H9 (cell line): Measurements from ENCODE around the gene TAF1. TPM values are rescaled to one million over a fixed set of nuclear protein-coding genes. Genes with fewer than 3 reads are reported as not detected.

Experiments
- DNase-seq: peaks from one replicate; pipeline ENCODE4 v3.0.0-alpha.2; 2017
- H2AFZ ChIP-seq: one replicate; pipeline ENCODE4 v1.6.1; 2013; ENCODE audit warnings: mild to moderate bottlenecking, low read length, control low read depth, moderate library complexity
- H2AK5ac ChIP-seq: 2 replicates; pipeline ENCODE4 v1.6.1; 2013; ENCODE audit warnings: low read length, control low read depth, mixed read lengths; ENCODE audit not compliant: insufficient read length
- H2BK120ac ChIP-seq: one replicate; pipeline ENCODE4 v1.6.1; 2013; ENCODE audit warnings: low read depth, mild to moderate bottlenecking, low read length, control low read depth, inconsistent platforms; ENCODE audit not compliant: poor library complexity, severe bottlenecking
- H2BK12ac ChIP-seq: 2 replicates; pipeline ENCODE4 v1.6.1; 2013; ENCODE audit warnings: low read length, control low read depth, mixed read lengths, low read depth; ENCODE audit not compliant: insufficient read length
- H2BK15ac ChIP-seq: 2 replicates; pipeline ENCODE4 v1.6.1; 2013; ENCODE audit warnings: low read depth, low read length, control low read depth
- H2BK20ac ChIP-seq: one replicate; pipeline ENCODE4 v1.6.1; 2013; ENCODE audit warnings: low read depth, mild to moderate bottlenecking, low read length, control low read depth, inconsistent platforms; ENCODE audit not compliant: poor library complexity, severe bottlenecking
- H2BK5ac ChIP-seq: 2 replicates; pipeline ENCODE4 v1.6.1; 2013; ENCODE audit warnings: low read length, control low read depth, mixed read lengths; ENCODE audit not compliant: insufficient read length
- H3K14ac ChIP-seq: 2 replicates; pipeline ENCODE4 v1.6.1; 2013; ENCODE audit warnings: low read length, control low read depth; ENCODE audit not compliant: insufficient read depth
- H3K18ac ChIP-seq: 2 replicates; pipeline ENCODE4 v1.6.1; 2013; ENCODE audit warnings: low read depth, mild to moderate bottlenecking, mixed read lengths, low read length, control low read depth; ENCODE audit not compliant: insufficient read length
- H3K23ac ChIP-seq: 2 replicates; pipeline ENCODE4 v1.6.1; 2013; ENCODE audit warnings: low read length, control low read depth, mixed read lengths, low read depth; ENCODE audit not compliant: insufficient read length
- H3K23me2 ChIP-seq: 2 replicates; pipeline ENCODE4 v1.6.1; 2013; ENCODE audit warnings: low read depth, mild to moderate bottlenecking, mixed read lengths, low read length, control low read depth; ENCODE audit not compliant: insufficient read length, poor library complexity, severe bottlenecking
- H3K27ac ChIP-seq: 2 replicates; pipeline ENCODE4 v1.5.1; 2013; ENCODE audit warnings: low read length, control low read depth, mixed read lengths, low read depth; ENCODE audit not compliant: insufficient read length
- H3K27me3 ChIP-seq: 2 replicates; pipeline ENCODE4 v1.6.1; 2013; ENCODE audit warnings: low read length, control low read depth, inconsistent platforms; ENCODE audit not compliant: insufficient read depth
- H3K4ac ChIP-seq: 2 replicates; pipeline ENCODE4 v1.6.1; 2013; ENCODE audit warnings: low read depth, mild to moderate bottlenecking, control low read depth, inconsistent platforms, low read length, moderate library complexity
- H3K4me1 ChIP-seq: 2 replicates; pipeline ENCODE4 v1.6.1; 2013; ENCODE audit warnings: low read length, control low read depth, inconsistent platforms; ENCODE audit not compliant: insufficient read depth
- H3K4me2 ChIP-seq: 2 replicates; pipeline ENCODE4 v1.6.1; 2013; ENCODE audit warnings: low read length, control low read depth, mixed read lengths; ENCODE audit not compliant: insufficient read length, insufficient read depth
- H3K56ac ChIP-seq: 2 replicates; pipeline ENCODE4 v1.6.1; 2013; ENCODE audit warnings: low read depth, mild to moderate bottlenecking, mixed read lengths, low read length, control low read depth; ENCODE audit not compliant: insufficient read length
- H3K79me1 ChIP-seq: 2 replicates; pipeline ENCODE4 v1.6.1; 2013; ENCODE audit warnings: low read depth, mild to moderate bottlenecking, moderate library complexity, low read length, control low read depth, inconsistent platforms; ENCODE audit not compliant: insufficient read depth, poor library complexity, severe bottlenecking
- H3K79me2 ChIP-seq: 2 replicates; pipeline ENCODE4 v1.6.1; 2013; ENCODE audit warnings: low read length, control low read depth, inconsistent platforms; ENCODE audit not compliant: insufficient read depth
- H3K9ac ChIP-seq: 2 replicates; pipeline ENCODE4 v1.6.1; 2013; ENCODE audit warnings: low read length, control low read depth, mixed read lengths; ENCODE audit not compliant: insufficient read length; ENCODE audit errors: extremely low read depth
- H3K9me3 ChIP-seq: one replicate; pipeline ENCODE4 v1.6.1; 2013; ENCODE audit warnings: low read depth, low read length, inconsistent platforms; ENCODE audit not compliant: control insufficient read depth
- H3T11ph ChIP-seq: one replicate; pipeline ENCODE4 v1.6.1; 2013; ENCODE audit warnings: mild to moderate bottlenecking, low read length, control low read depth, inconsistent platforms
- H4K20me1 ChIP-seq: one replicate; pipeline ENCODE4 v1.6.1; 2013; ENCODE audit not compliant: control insufficient read depth, insufficient read length, insufficient read depth
- H4K5ac ChIP-seq: 2 replicates; pipeline ENCODE4 v1.6.1; 2013; ENCODE audit warnings: low read depth, mild to moderate bottlenecking, mixed read lengths, low read length, control low read depth; ENCODE audit not compliant: insufficient read length
- H4K8ac ChIP-seq: replicated peaks from 2 replicates; pipeline ENCODE4 v1.6.1; 2013; ENCODE audit warnings: low read length, control low read depth, mixed read lengths, low read depth; ENCODE audit not compliant: insufficient read length
- H4K91ac ChIP-seq: 2 replicates; pipeline ENCODE4 v1.6.1; 2013; ENCODE audit warnings: low read depth, mild to moderate bottlenecking, moderate library complexity, mixed read lengths, low read length, control low read depth; ENCODE audit not compliant: insufficient read length
- H3K27ac Mint-ChIP-seq, 3 experiments: 2 replicates in 2 of 3; 3 replicates in 1 of 3; pipeline ENCODE4 v1.8.0; 2020 to 2021; ENCODE audit warnings: mixed read lengths in 3 of 3, mild to moderate bottlenecking in 1 of 3, moderate library complexity in 1 of 3
- H3K27me3 Mint-ChIP-seq: 2 replicates; pipeline ENCODE4 v1.8.0; 2021; ENCODE audit warnings: low read depth, mild to moderate bottlenecking, moderate library complexity, mixed read lengths
- H3K36me3 Mint-ChIP-seq, 3 experiments: 2 replicates in 2 of 3; 3 replicates in 1 of 3; pipeline ENCODE4 v1.8.0; 2020 to 2021; ENCODE audit warnings: low read depth in 3 of 3, mixed read lengths in 3 of 3; ENCODE audit not compliant: insufficient read depth in 1 of 3
- H3K4me1 Mint-ChIP-seq, 2 experiments: 2 replicates each; pipeline ENCODE4 v1.8.0; 2020; ENCODE audit warnings: mixed read lengths in 2 of 2
- H3K4me3 Mint-ChIP-seq, 2 experiments: 2 replicates in 1 of 2; 3 replicates in 1 of 2; pipeline ENCODE4 v1.8.0; 2020 to 2021; ENCODE audit warnings: mild to moderate bottlenecking in 2 of 2, mixed read lengths in 2 of 2, moderate library complexity in 1 of 2
- H3K9me3 Mint-ChIP-seq, 2 experiments: 2 replicates in 1 of 2; 3 replicates in 1 of 2; pipeline ENCODE4 v1.8.0; 2020; ENCODE audit warnings: mild to moderate bottlenecking in 2 of 2, mixed read lengths in 2 of 2, moderate library complexity in 1 of 2
- CTCF ChIP-seq: fragments of 200-600 bp; sonication (generic); conservative IDR thresholded peaks from 3 replicates; pipeline ENCODE4 v1.8.0; 2021; ENCODE audit warnings: antibody characterized with exemption, mild to moderate bottlenecking
- WGBS: extraction: QIAGEN DNeasy Blood & Tissue Kit; methylation state at CpG from one replicate; pipeline ENCODE4 v1.1.7; 2013; ENCODE audit warnings: missing lambda C conversion rate, low lambda C conversion rate, mixed read lengths; ENCODE audit not compliant: insufficient read length; ENCODE audit errors: extremely low coverage; 5-methylcytosine and 5-hydroxymethylcytosine counted together
- total RNA-seq: library from RNA; stranded (reverse); gene quantifications from 2 replicates; pipeline ENCODE4 v1.2.1, GENCODE V29; 2021

The TAF1 gene
- total RNA-seq, 1 experiment from 2014 or later, result 32.2 TPM

- H2BK15ac ChIP-seq, result no peak overlapping the region
Measured at GRCh38 chrX:71438750-71439149, 72.6 kb downstream of the TAF1 start.

More at GRCh38 chrX:71438750-71439149, 72.6 kb downstream of the TAF1 start:
- DNase-seq, result no peak
- Histone ChIP-seq H3K23me2 (no peaks in the 10 kb centered on the region), H3K18ac (no peak overlapping the region), H2BK5ac (no peak overlapping the region), H3K4me1 (no peaks in the 10 kb centered on the region), H4K5ac (no peak overlapping the region), H4K91ac (no peak overlapping the region), H3K56ac (no peak overlapping the region), H2AK5ac (no peak overlapping the region), H2BK12ac (no peak overlapping the region), H3K79me2 (no peaks in the 10 kb centered on the region), H3K27ac (no peak overlapping the region), H3K23ac (no peak overlapping the region), H3K4me2 (no peak overlapping the region), H4K8ac (no peak overlapping the region), H2AFZ (no peak overlapping the region), H4K20me1 (no peaks in the 10 kb centered on the region), H3K4ac (no peak overlapping the region), H2BK20ac (no peak overlapping the region), H3K27me3 (no peaks in the 10 kb centered on the region), H3K14ac (no peak overlapping the region), H3T11ph (no peak overlapping the region), H2BK120ac (no peak overlapping the region), H3K79me1 (no peaks in the 10 kb centered on the region), H3K9ac (no peak overlapping the region), H3K9me3 (peaks cover 20% of the 10 kb centered on the region)
- Mint-ChIP-seq H3K27ac (peak overlapping the region in 1 of 3 experiments; percentile 76; a peak in 1 of 7 replicates), H3K9me3 (peaks cover 58 to 66% of the 10 kb centered on the region in 2 experiments), H3K4me3 (no peak overlapping the region), H3K27me3 (no peaks in the 10 kb centered on the region), H3K36me3 (peaks cover 32 to 57% (median 46%) of the 10 kb centered on the region in 3 experiments), H3K4me1 (no peaks in the 10 kb centered on the region)
- no peak for TF ChIP-seq CTCF
- WGBS, result no CpG with 5 or more reads among the region's 6 CpGs
